H9 (cell line): ENCODE results near the gene PRADC1. TPM values are rescaled to one million over a fixed set of nuclear protein-coding genes. Genes with fewer than 3 reads are reported as not detected.

Source experiments
- DNase-seq: peaks from one replicate; pipeline ENCODE4 v3.0.0-alpha.2; 2017
- H2AFZ ChIP-seq: one replicate; pipeline ENCODE4 v1.6.1; 2013; ENCODE audit warnings: mild to moderate bottlenecking, low read length, control low read depth, moderate library complexity
- H2AK5ac ChIP-seq: 2 replicates; pipeline ENCODE4 v1.6.1; 2013; ENCODE audit warnings: low read length, control low read depth, mixed read lengths; ENCODE audit not compliant: insufficient read length
- H2BK120ac ChIP-seq: one replicate; pipeline ENCODE4 v1.6.1; 2013; ENCODE audit warnings: low read depth, mild to moderate bottlenecking, low read length, control low read depth, inconsistent platforms; ENCODE audit not compliant: poor library complexity, severe bottlenecking
- H2BK12ac ChIP-seq: 2 replicates; pipeline ENCODE4 v1.6.1; 2013; ENCODE audit warnings: low read length, control low read depth, mixed read lengths, low read depth; ENCODE audit not compliant: insufficient read length
- H2BK15ac ChIP-seq: 2 replicates; pipeline ENCODE4 v1.6.1; 2013; ENCODE audit warnings: low read depth, low read length, control low read depth
- H2BK20ac ChIP-seq: one replicate; pipeline ENCODE4 v1.6.1; 2013; ENCODE audit warnings: low read depth, mild to moderate bottlenecking, low read length, control low read depth, inconsistent platforms; ENCODE audit not compliant: poor library complexity, severe bottlenecking
- H2BK5ac ChIP-seq: 2 replicates; pipeline ENCODE4 v1.6.1; 2013; ENCODE audit warnings: low read length, control low read depth, mixed read lengths; ENCODE audit not compliant: insufficient read length
- H3K14ac ChIP-seq: 2 replicates; pipeline ENCODE4 v1.6.1; 2013; ENCODE audit warnings: low read length, control low read depth; ENCODE audit not compliant: insufficient read depth
- H3K18ac ChIP-seq: 2 replicates; pipeline ENCODE4 v1.6.1; 2013; ENCODE audit warnings: low read depth, mild to moderate bottlenecking, mixed read lengths, low read length, control low read depth; ENCODE audit not compliant: insufficient read length
- H3K23ac ChIP-seq: 2 replicates; pipeline ENCODE4 v1.6.1; 2013; ENCODE audit warnings: low read length, control low read depth, mixed read lengths, low read depth; ENCODE audit not compliant: insufficient read length
- H3K23me2 ChIP-seq: 2 replicates; pipeline ENCODE4 v1.6.1; 2013; ENCODE audit warnings: low read depth, mild to moderate bottlenecking, mixed read lengths, low read length, control low read depth; ENCODE audit not compliant: insufficient read length, poor library complexity, severe bottlenecking
- H3K27ac ChIP-seq: 2 replicates; pipeline ENCODE4 v1.5.1; 2013; ENCODE audit warnings: low read length, control low read depth, mixed read lengths, low read depth; ENCODE audit not compliant: insufficient read length
- H3K27me3 ChIP-seq: 2 replicates; pipeline ENCODE4 v1.6.1; 2013; ENCODE audit warnings: low read length, control low read depth, inconsistent platforms; ENCODE audit not compliant: insufficient read depth
- H3K4ac ChIP-seq: 2 replicates; pipeline ENCODE4 v1.6.1; 2013; ENCODE audit warnings: low read depth, mild to moderate bottlenecking, control low read depth, inconsistent platforms, low read length, moderate library complexity
- H3K4me1 ChIP-seq: 2 replicates; pipeline ENCODE4 v1.6.1; 2013; ENCODE audit warnings: low read length, control low read depth, inconsistent platforms; ENCODE audit not compliant: insufficient read depth
- H3K4me2 ChIP-seq: 2 replicates; pipeline ENCODE4 v1.6.1; 2013; ENCODE audit warnings: low read length, control low read depth, mixed read lengths; ENCODE audit not compliant: insufficient read length, insufficient read depth
- H3K56ac ChIP-seq: 2 replicates; pipeline ENCODE4 v1.6.1; 2013; ENCODE audit warnings: low read depth, mild to moderate bottlenecking, mixed read lengths, low read length, control low read depth; ENCODE audit not compliant: insufficient read length
- H3K79me1 ChIP-seq: 2 replicates; pipeline ENCODE4 v1.6.1; 2013; ENCODE audit warnings: low read depth, mild to moderate bottlenecking, moderate library complexity, low read length, control low read depth, inconsistent platforms; ENCODE audit not compliant: insufficient read depth, poor library complexity, severe bottlenecking
- H3K79me2 ChIP-seq: 2 replicates; pipeline ENCODE4 v1.6.1; 2013; ENCODE audit warnings: low read length, control low read depth, inconsistent platforms; ENCODE audit not compliant: insufficient read depth
- H3K9ac ChIP-seq: 2 replicates; pipeline ENCODE4 v1.6.1; 2013; ENCODE audit warnings: low read length, control low read depth, mixed read lengths; ENCODE audit not compliant: insufficient read length; ENCODE audit errors: extremely low read depth
- H3K9me3 ChIP-seq: one replicate; pipeline ENCODE4 v1.6.1; 2013; ENCODE audit warnings: low read depth, low read length, inconsistent platforms; ENCODE audit not compliant: control insufficient read depth
- H3T11ph ChIP-seq: one replicate; pipeline ENCODE4 v1.6.1; 2013; ENCODE audit warnings: mild to moderate bottlenecking, low read length, control low read depth, inconsistent platforms
- H4K20me1 ChIP-seq: one replicate; pipeline ENCODE4 v1.6.1; 2013; ENCODE audit not compliant: control insufficient read depth, insufficient read length, insufficient read depth
- H4K5ac ChIP-seq: 2 replicates; pipeline ENCODE4 v1.6.1; 2013; ENCODE audit warnings: low read depth, mild to moderate bottlenecking, mixed read lengths, low read length, control low read depth; ENCODE audit not compliant: insufficient read length
- H4K8ac ChIP-seq: replicated peaks from 2 replicates; pipeline ENCODE4 v1.6.1; 2013; ENCODE audit warnings: low read length, control low read depth, mixed read lengths, low read depth; ENCODE audit not compliant: insufficient read length
- H4K91ac ChIP-seq: 2 replicates; pipeline ENCODE4 v1.6.1; 2013; ENCODE audit warnings: low read depth, mild to moderate bottlenecking, moderate library complexity, mixed read lengths, low read length, control low read depth; ENCODE audit not compliant: insufficient read length
- H3K27ac Mint-ChIP-seq, 3 experiments: 2 replicates in 2 of 3; 3 replicates in 1 of 3; pipeline ENCODE4 v1.8.0; 2020 to 2021; ENCODE audit warnings: mixed read lengths in 3 of 3, mild to moderate bottlenecking in 1 of 3, moderate library complexity in 1 of 3
- H3K27me3 Mint-ChIP-seq: 2 replicates; pipeline ENCODE4 v1.8.0; 2021; ENCODE audit warnings: low read depth, mild to moderate bottlenecking, moderate library complexity, mixed read lengths
- H3K36me3 Mint-ChIP-seq, 3 experiments: 2 replicates in 2 of 3; 3 replicates in 1 of 3; pipeline ENCODE4 v1.8.0; 2020 to 2021; ENCODE audit warnings: low read depth in 3 of 3, mixed read lengths in 3 of 3; ENCODE audit not compliant: insufficient read depth in 1 of 3
- H3K4me1 Mint-ChIP-seq, 2 experiments: 2 replicates each; pipeline ENCODE4 v1.8.0; 2020; ENCODE audit warnings: mixed read lengths in 2 of 2
- H3K4me3 Mint-ChIP-seq, 2 experiments: 2 replicates in 1 of 2; 3 replicates in 1 of 2; pipeline ENCODE4 v1.8.0; 2020 to 2021; ENCODE audit warnings: mild to moderate bottlenecking in 2 of 2, mixed read lengths in 2 of 2, moderate library complexity in 1 of 2
- H3K9me3 Mint-ChIP-seq, 2 experiments: 2 replicates in 1 of 2; 3 replicates in 1 of 2; pipeline ENCODE4 v1.8.0; 2020; ENCODE audit warnings: mild to moderate bottlenecking in 2 of 2, mixed read lengths in 2 of 2, moderate library complexity in 1 of 2
- WGBS: extraction: QIAGEN DNeasy Blood & Tissue Kit; methylation state at CpG from one replicate; pipeline ENCODE4 v1.1.7; 2013; ENCODE audit warnings: missing lambda C conversion rate, low lambda C conversion rate, mixed read lengths; ENCODE audit not compliant: insufficient read length; ENCODE audit errors: extremely low coverage; 5-methylcytosine and 5-hydroxymethylcytosine counted together
- total RNA-seq: library from RNA; stranded (reverse); gene quantifications from 2 replicates; pipeline ENCODE4 v1.2.1, GENCODE V29; 2021
- TF ChIP-seq, protein P1 (sequence below): fragments of 200-600 bp; sonication (generic); conservative IDR thresholded peaks from 3 replicates; pipeline ENCODE4 v1.8.0; 2021; ENCODE audit warnings: antibody characterized with exemption, mild to moderate bottlenecking

Gene PRADC1
- total RNA-seq, 1 experiment from 2014 or later, result 9.6 TPM

GRCh38 chr2:73210019-73210418 is 23.0 kb downstream of the PRADC1 start:
- H3K4me2 ChIP-seq, result no peak overlapping the region
- H3K56ac ChIP-seq, result no peak overlapping the region
- Mint-ChIP-seq H3K4me3 (no peak overlapping the region), H3K9me3 (no peaks in the 10 kb centered on the region), H3K36me3 (no peaks in the 10 kb centered on the region; a peak in 1 of 7 replicates), H3K4me1 (peaks cover 10 to 25% of the 10 kb centered on the region in 2 experiments), H3K27me3 (peaks cover 25% of the 10 kb centered on the region), H3K27ac (no peak overlapping the region; a peak in 1 of 7 replicates)
- H3K9me3 ChIP-seq, result no peaks in the 10 kb centered on the region
- no peak overlapping the region for H3K27ac ChIP-seq
- TF ChIP-seq, protein P1, sequence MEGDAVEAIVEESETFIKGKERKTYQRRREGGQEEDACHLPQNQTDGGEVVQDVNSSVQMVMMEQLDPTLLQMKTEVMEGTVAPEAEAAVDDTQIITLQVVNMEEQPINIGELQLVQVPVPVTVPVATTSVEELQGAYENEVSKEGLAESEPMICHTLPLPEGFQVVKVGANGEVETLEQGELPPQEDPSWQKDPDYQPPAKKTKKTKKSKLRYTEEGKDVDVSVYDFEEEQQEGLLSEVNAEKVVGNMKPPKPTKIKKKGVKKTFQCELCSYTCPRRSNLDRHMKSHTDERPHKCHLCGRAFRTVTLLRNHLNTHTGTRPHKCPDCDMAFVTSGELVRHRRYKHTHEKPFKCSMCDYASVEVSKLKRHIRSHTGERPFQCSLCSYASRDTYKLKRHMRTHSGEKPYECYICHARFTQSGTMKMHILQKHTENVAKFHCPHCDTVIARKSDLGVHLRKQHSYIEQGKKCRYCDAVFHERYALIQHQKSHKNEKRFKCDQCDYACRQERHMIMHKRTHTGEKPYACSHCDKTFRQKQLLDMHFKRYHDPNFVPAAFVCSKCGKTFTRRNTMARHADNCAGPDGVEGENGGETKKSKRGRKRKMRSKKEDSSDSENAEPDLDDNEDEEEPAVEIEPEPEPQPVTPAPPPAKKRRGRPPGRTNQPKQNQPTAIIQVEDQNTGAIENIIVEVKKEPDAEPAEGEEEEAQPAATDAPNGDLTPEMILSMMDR, result no peak
- H3K23ac ChIP-seq, result no peak overlapping the region
- no peaks in the 10 kb centered on the region for H3K4me1 ChIP-seq
- H3K9ac ChIP-seq, result no peak overlapping the region
- no peak overlapping the region for H2BK12ac ChIP-seq
- H2BK5ac ChIP-seq, result no peak overlapping the region
- H2AFZ ChIP-seq, result no peak overlapping the region
- no peak overlapping the region for H3K14ac ChIP-seq
- peaks cover 2% of the 10 kb centered on the region; the same call in 1 of the 2 replicates for H3K79me2 ChIP-seq
- no peaks in the 10 kb centered on the region for H3K79me1 ChIP-seq
- DNase-seq, result no peak
- H3K27me3 ChIP-seq, result no peaks in the 10 kb centered on the region
- no peak overlapping the region for H3K18ac ChIP-seq
- H2AK5ac ChIP-seq, result no peak overlapping the region
- no peak overlapping the region for H2BK15ac ChIP-seq
- no CpG with 5 or more reads among the region's 4 CpGs for whole genome bisulfite sequencing
- H3K23me2 ChIP-seq, result no peaks in the 10 kb centered on the region
- no peak overlapping the region for H4K91ac ChIP-seq
- H4K8ac ChIP-seq, result no peak overlapping the region
- no peak overlapping the region for H2BK20ac ChIP-seq
- H4K5ac ChIP-seq, result no peak overlapping the region
- no peak overlapping the region for H3K4ac ChIP-seq
- no peak overlapping the region for H2BK120ac ChIP-seq
- no peak overlapping the region for H3T11ph ChIP-seq
- H4K20me1 ChIP-seq, result no peaks in the 10 kb centered on the region
